D721Med (cell line): ENCODE measurements around the gene POLA1.

ENCODE experiments used
- DNase-seq: peaks from one replicate; pipeline ENCODE4 v3.0.0; 2011; ENCODE audit warnings: low spot score; ENCODE audit not compliant: insufficient read length
- FAIRE-seq: peaks from 2 replicates; lab custom pipeline; 2011; peaks lifted over from hg19 to GRCh38; lab: Jason Lieb, UNC
- CTCF ChIP-seq: IDR thresholded peaks from 2 replicates; pipeline ENCODE4 v1.5.1; 2012; ENCODE audit warnings: mild to moderate bottlenecking, control low read depth; ENCODE audit not compliant: insufficient read depth; ENCODE audit errors: missing control alignments

The POLA1 gene

GRCh38 chrX:24928114-24928513 lies 234.4 kb downstream of the POLA1 start:
- peak; percentile 63 for FAIRE-seq

GRCh38 chrX:24934279-24934678 lies 240.6 kb downstream of the POLA1 start:
- TF ChIP-seq CTCF = no peak
- no peak for FAIRE-seq
- DNase-seq = no peak

More at GRCh38 chrX:24928114-24928513, 234.4 kb downstream of the POLA1 start:
- TF ChIP-seq CTCF = no peak
- no peak for DNase-seq

- no peak for DNase-seq
- no peak for TF ChIP-seq CTCF
- no peak for FAIRE-seq
Observed at GRCh38 chrX:24945009-24945408, 251.3 kb downstream of the POLA1 start.

- DNase-seq = no peak
Observed at GRCh38 chrX:24946369-24946768, 252.7 kb downstream of the POLA1 start.

GRCh38 chrX:24954732-24955131 lies 261.0 kb downstream of the POLA1 start:
- DNase-seq = no peak
- no peak for FAIRE-seq
- TF ChIP-seq CTCF = no peak

More at GRCh38 chrX:24946369-24946768, 252.7 kb downstream of the POLA1 start:
- TF ChIP-seq CTCF = no peak
- no peak for FAIRE-seq

GRCh38 chrX:24955372-24955930 lies 261.7 kb downstream of the POLA1 start:
- DNase-seq = no peak
- no peak for FAIRE-seq
- no peak for TF ChIP-seq CTCF

- no peak for TF ChIP-seq CTCF
- DNase-seq (no peak), FAIRE-seq (no peak)
Observed at GRCh38 chrX:24956828-24957227, 263.1 kb downstream of the POLA1 start.
